Stomach (tissue), 9 donors: Measurements from ENCODE around the gene DNM1. TPM values are rescaled to one million over a fixed set of nuclear protein-coding genes. Genes with fewer than 3 reads are reported as not detected.

Experiments used
- DNase-seq, 2 donors: peaks; one replicate each; pipeline versions ENCODE4 v3.0.0 to v3.0.0-alpha.2; 2013 to 2019
- H3K27ac ChIP-seq, 5 donors: fragments of 200-600 bp in 4 of 5; sonication (generic) in 4 of 5; one replicate each; pipeline ENCODE4 v1.5.1; 2013 to 2019; ENCODE audit warnings: mild to moderate bottlenecking in 1 of 5, moderate library complexity in 1 of 5
- H3K27me3 ChIP-seq, 3 donors: fragments of 200-600 bp; sonication (generic); one replicate each; pipeline ENCODE4 v1.5.1; 2017 to 2019; ENCODE audit warnings: mixed run types in 1 of 3
- H3K36me3 ChIP-seq, 4 donors: fragments of 200-600 bp; sonication (generic); 1 replicate in 3 of 4; 2 replicates in 1 of 4; pipeline ENCODE4 v1.5.1; 2016 to 2019
- H3K4me1 ChIP-seq, 4 donors: fragments of 200-600 bp; sonication (generic); one replicate each; pipeline ENCODE4 v1.5.1; 2016 to 2019
- H3K4me3 ChIP-seq, 4 donors: fragments of 200-600 bp; sonication (generic) in 3 of 4; one replicate each; pipeline ENCODE4 v1.5.1; 2016 to 2019; ENCODE audit warnings: mild to moderate bottlenecking in 1 of 4
- H3K9me3 ChIP-seq, 4 donors: fragments of 200-600 bp; sonication (generic); one replicate each; pipeline ENCODE4 v1.5.1; 2016 to 2019
- CTCF ChIP-seq, 7 experiments: fragments of 450-650 bp in 4 of 7; fragments of 200-600 bp in 3 of 7; sonication (generic) in 3 of 7; IDR thresholded peaks; one replicate each; pipeline ENCODE4 v1.5.1; 2016 to 2019; ENCODE audit warnings: antibody characterized with exemption in 7 of 7, control low read depth in 2 of 7, mild to moderate bottlenecking in 1 of 7
- EP300 ChIP-seq: sonication (generic); formaldehyde crosslinking; IDR thresholded peaks from one replicate; pipeline ENCODE4 v1.6.1; 2017; ENCODE audit warnings: antibody characterized with exemption
- POLR2A ChIP-seq, 4 donors: fragments of 450-650 bp; IDR thresholded peaks; one replicate each; pipeline ENCODE4 v1.6.1; 2016; ENCODE audit warnings: antibody characterized with exemption in 4 of 4, control low read depth in 2 of 4, mild to moderate bottlenecking in 1 of 4, moderate library complexity in 1 of 4
- POLR2AphosphoS5 ChIP-seq, 3 donors: sonication (generic); formaldehyde crosslinking; IDR thresholded peaks; one replicate each; pipeline ENCODE4 v1.6.1; 2016; ENCODE audit warnings: antibody characterized with exemption in 3 of 3
- WGBS, 5 donors: extraction: QIAGEN DNeasy Blood & Tissue Kit in 3 of 5; methylation state at CpG; one replicate each; pipeline versions ENCODE4 v1.1.5 to v1.1.7; 2013 to 2018; 5-methylcytosine and 5-hydroxymethylcytosine counted together
- intact Hi-C: fragments of 100-400 bp; cut with DNase I; formaldehyde crosslinking; loops from one replicate; pipeline ENCODE4 v1.15.1; 2023; ENCODE audit warnings: low total_unique reads
- polyA plus RNA-seq, 3 donors: library from polyadenylated mRNA; stranded (reverse); fragments of 200-250 nt; gene quantifications; one replicate each; pipeline ENCODE4 v1.2.3, GENCODE V29; 2013
- total RNA-seq, 5 donors: library from RNA; depleted of rRNA; stranded (reverse); fragments of >200 nt; gene quantifications; one replicate each; pipeline versions ENCODE4 v1.1.0 to v1.2.3, GENCODE V29; 2014 to 2016
- donor health status: healthy with polysubstance abuse.
- donor health status: Bipolar disorder and iron deficiency.
- donor health status: healthy.

The DNM1 gene
- total and polyA plus RNA-seq, 8 donors = 2.3 to 60.8 (median 20.8) TPM

- Histone ChIP-seq H3K4me3 (no peak overlapping the region), H3K4me1 (peaks cover 10 to 16% (median 13%) of the 10 kb centered on the region in 4 donors), H3K27me3 (peaks cover 6 to 62% (median 27%) of the 10 kb centered on the region in 3 donors), H3K9me3 (no peaks in the 10 kb centered on the region), H3K36me3 (no peaks in the 10 kb centered on the region), H3K27ac (no peak overlapping the region)
- TF ChIP-seq POLR2AphosphoS5 (IDR thresholded peaks at IDR 0.05) (no peak), POLR2A (IDR thresholded peaks at IDR 0.05) (no peak), EP300 (no peak), CTCF (IDR thresholded peaks at IDR 0.05) (no peak)
- WGBS, 5 donors = 79 to 88% (median 82%) methylated on average over 7 of the region's 7 CpGs
- no peak for DNase-seq
- intact Hi-C loops = no loop called here
Measured at GRCh38 chr9:128208386-128208785, 5.2 kb downstream of the DNM1 start.

- Histone ChIP-seq H3K36me3 (no peaks in the 10 kb centered on the region), H3K4me1 (peaks cover 2 to 9% (median 6%) of the 10 kb centered on the region in 4 donors), H3K4me3 (no peak overlapping the region), H3K27me3 (peaks cover 0 to 54% (median 19%) of the 10 kb centered on the region in 3 donors), H3K27ac (no peak overlapping the region), H3K9me3 (no peaks in the 10 kb centered on the region)
- intact Hi-C loops = no loop called here
- no peak for DNase-seq
- no peak for TF ChIP-seq POLR2A (IDR thresholded peaks at IDR 0.05)
- TF ChIP-seq POLR2AphosphoS5 (IDR thresholded peaks at IDR 0.05) = no peak
- TF ChIP-seq CTCF (IDR thresholded peaks at IDR 0.05) = no peak
- TF ChIP-seq EP300 = no peak
- WGBS, 5 donors = 64 to 77% (median 70%) methylated on average over 15 of the region's 15 CpGs
Measured at GRCh38 chr9:128208946-128209669, 5.9 kb downstream of the DNM1 start.

GRCh38 chr9:128211186-128211980, 8.2 kb downstream of the DNM1 start:
- Histone ChIP-seq H3K27ac (no peak overlapping the region), H3K4me1 (peaks cover 0 to 5% (median 0%) of the 10 kb centered on the region in 4 donors), H3K9me3 (no peaks in the 10 kb centered on the region), H3K27me3 (peaks cover 0 to 32% (median 2%) of the 10 kb centered on the region in 3 donors), H3K4me3 (no peak overlapping the region), H3K36me3 (no peaks in the 10 kb centered on the region)
- peak in 1 of 2 donors; percentile 46 for DNase-seq
- intact Hi-C loops = no loop called here
- 32 to 52% (median 39%) methylated on average over 12 of the region's 12 CpGs for WGBS, 5 donors
- no peak for TF ChIP-seq CTCF (IDR thresholded peaks at IDR 0.05)
- no peak for TF ChIP-seq POLR2A (IDR thresholded peaks at IDR 0.05)
- TF ChIP-seq EP300 = no peak
- no peak for TF ChIP-seq POLR2AphosphoS5 (IDR thresholded peaks at IDR 0.05)

GRCh38 chr9:128211981-128212281, 8.8 kb downstream of the DNM1 start:
- Histone ChIP-seq H3K4me3 (no peak overlapping the region), H3K9me3 (no peaks in the 10 kb centered on the region), H3K27me3 (peaks cover 0 to 26% (median 2%) of the 10 kb centered on the region in 3 donors), H3K36me3 (no peaks in the 10 kb centered on the region), H3K27ac (no peak overlapping the region), H3K4me1 (peaks cover 0 to 5% (median 0%) of the 10 kb centered on the region in 4 donors)
- intact Hi-C loops = no loop called here
- TF ChIP-seq CTCF (IDR thresholded peaks at IDR 0.05) (no peak), POLR2AphosphoS5 (IDR thresholded peaks at IDR 0.05) (no peak), POLR2A (IDR thresholded peaks at IDR 0.05) (no peak), EP300 (no peak)
- no peak for DNase-seq
- WGBS, 5 donors = 42 to 64% (median 57%) methylated on average over 2 of the region's 2 CpGs
